ENCODE data around the gene CYP1B1.

Gene CYP1B1

GRCh38 chr2:38108907-38109731 is 33.2 kb upstream of the CYP1B1 start:
- in situ Hi-C loops (cut with MboI; ENCODE audit: low sequenced_read_pairs, unreplicated experiment), result no loop called here
- TF ChIP-seq CTCF (IDR thresholded peaks at IDR 0.05; ENCODE audit: borderline replicate concordance, control extremely low read depth, extremely low read depth, insufficient read depth, missing control alignments), result no peak
- DNase-seq (ENCODE audit: low spot score), result no peak

- in situ Hi-C loops (cut with MboI; ENCODE audit: low sequenced_read_pairs, unreplicated experiment), result no loop called here
- DNase-seq (ENCODE audit: low spot score), result no peak
Observed at GRCh38 chr2:38107738-38108410, 31.9 kb upstream of the CYP1B1 start.

GRCh38 chr2:38106405-38107094 is 30.6 kb upstream of the CYP1B1 start:
- in situ Hi-C loops (cut with MboI; ENCODE audit: low sequenced_read_pairs, unreplicated experiment), result no loop called here
- DNase-seq (ENCODE audit: low spot score), result no peak
- no peak for TF ChIP-seq CTCF (IDR thresholded peaks at IDR 0.05; ENCODE audit: borderline replicate concordance, control extremely low read depth, extremely low read depth, insufficient read depth, missing control alignments)

More at GRCh38 chr2:38107738-38108410, 31.9 kb upstream of the CYP1B1 start:
- no peak for TF ChIP-seq CTCF (IDR thresholded peaks at IDR 0.05; ENCODE audit: borderline replicate concordance, control extremely low read depth, extremely low read depth, insufficient read depth, missing control alignments)

- in situ Hi-C loops (cut with MboI; ENCODE audit: low sequenced_read_pairs, unreplicated experiment), result no loop called here
- TF ChIP-seq CTCF (IDR thresholded peaks at IDR 0.05; ENCODE audit: borderline replicate concordance, control extremely low read depth, extremely low read depth, insufficient read depth, missing control alignments), result no peak
Observed at GRCh38 chr2:38105922-38106321, 30.0 kb upstream of the CYP1B1 start.

DNA sequence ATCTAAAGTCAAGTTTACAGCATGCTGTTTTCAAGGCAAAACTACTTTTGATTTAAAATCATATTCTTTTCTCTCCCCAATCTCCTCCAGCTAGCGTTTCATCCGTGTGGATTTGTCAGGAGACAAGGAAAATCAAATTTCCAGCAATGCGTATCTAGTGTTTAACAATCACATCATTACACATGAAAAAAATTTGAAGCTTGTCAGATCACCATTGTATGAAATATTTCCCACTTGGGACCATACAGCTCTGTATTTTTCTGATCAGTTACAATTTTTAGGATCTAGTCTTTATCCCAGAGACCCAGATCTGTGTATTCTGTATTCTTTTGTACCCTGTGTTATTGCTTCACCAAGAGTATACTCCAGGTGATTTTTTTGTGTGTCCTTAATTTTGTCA is 28.6 kb upstream of the CYP1B1 start:
- no peak for DNase-seq (ENCODE audit: low spot score)
- TF ChIP-seq CTCF (IDR thresholded peaks at IDR 0.05; ENCODE audit: borderline replicate concordance, control extremely low read depth, extremely low read depth, insufficient read depth, missing control alignments), result no peak
- in situ Hi-C loops (cut with MboI; ENCODE audit: low sequenced_read_pairs, unreplicated experiment), result no loop called here

More at GRCh38 chr2:38105922-38106321, 30.0 kb upstream of the CYP1B1 start:
- DNase-seq (ENCODE audit: low spot score), result no peak

- DNase-seq (ENCODE audit: low spot score), result no peak
- no peak for TF ChIP-seq CTCF (IDR thresholded peaks at IDR 0.05; ENCODE audit: borderline replicate concordance, control extremely low read depth, extremely low read depth, insufficient read depth, missing control alignments)
- in situ Hi-C loops (cut with MboI; ENCODE audit: low sequenced_read_pairs, unreplicated experiment), result no loop called here
Observed at GRCh38 chr2:38100328-38100727, 24.4 kb upstream of the CYP1B1 start.

Data from GM13976 (cell line).